DLD1 (cell line): Measurements from ENCODE around the gene PEX11B.

ENCODE experiments used
- in situ Hi-C: cut with HindIII; loops from 2 replicates; pipeline ENCODE4 v1.10.0; 2017; ENCODE audit warnings: low sequenced_read_pairs

Gene PEX11B

GRCh38 chr1:145916745-145917144 is 1.8 kb downstream of the PEX11B start:
- in situ Hi-C loops, result no loop called here

- in situ Hi-C loops, result no loop called here
These were observed 6.3 kb downstream of the PEX11B start for GRCh38 chr1:145912128-145912641.

- in situ Hi-C loops, result no loop called here
These were observed 9.9 kb downstream of the PEX11B start for GRCh38 chr1:145908653-145909052.

GRCh38 chr1:145906954-145907753 is 11.4 kb downstream of the PEX11B start:
- in situ Hi-C loops, result no loop called here

- in situ Hi-C loops, result no loop called here
These were observed 17.1 kb downstream of the PEX11B start for GRCh38 chr1:145901312-145902021.

- in situ Hi-C loops, result no loop called here
These were observed 19.8 kb downstream of the PEX11B start for GRCh38 chr1:145898756-145899155.

- in situ Hi-C loops, result no loop called here
These were observed 20.5 kb downstream of the PEX11B start for GRCh38 chr1:145897969-145898368.

GRCh38 chr1:145895471-145895870 is 23.0 kb downstream of the PEX11B start:
- in situ Hi-C loops, result no loop called here

- in situ Hi-C loops, result no loop called here
These were observed 25.0 kb downstream of the PEX11B start for GRCh38 chr1:145893306-145894055.

GRCh38 chr1:145892486-145893087 is 25.9 kb downstream of the PEX11B start:
- in situ Hi-C loops, result no loop called here

- in situ Hi-C loops, result no loop called here
These were observed 26.7 kb downstream of the PEX11B start for GRCh38 chr1:145891587-145892485.

- in situ Hi-C loops, result no loop called here
These were observed 27.4 kb downstream of the PEX11B start for GRCh38 chr1:145891143-145891542.

GRCh38 chr1:145889722-145890121 is 28.8 kb downstream of the PEX11B start:
- in situ Hi-C loops, result no loop called here

- in situ Hi-C loops, result no loop called here
These were observed 30.9 kb downstream of the PEX11B start for GRCh38 chr1:145887631-145888030.

GRCh38 chr1:145886816-145887215 is 31.7 kb downstream of the PEX11B start:
- in situ Hi-C loops, result no loop called here

- in situ Hi-C loops, result no loop called here
These were observed 32.1 kb downstream of the PEX11B start for GRCh38 chr1:145886390-145886789.

- in situ Hi-C loops, result no loop called here
These were observed 32.7 kb downstream of the PEX11B start, which contains the start of gene ANKRD35 for GRCh38 chr1:145885738-145886287. ANKRD35 (minus strand) TSS chr1:145885866; CDS start chr1:145885758, 108 bp downstream.

GRCh38 chr1:145884675-145885074 is 33.8 kb downstream of the PEX11B start:
- in situ Hi-C loops, result no loop called here

GRCh38 chr1:145879775-145880174 is 38.7 kb downstream of the PEX11B start:
- in situ Hi-C loops, result no loop called here
